Glutamatergic neuron (in vitro differentiated cells): Measurements from ENCODE around the gene KCNIP1. TPM values are rescaled to one million over a fixed set of nuclear protein-coding genes. Genes with fewer than 3 reads are reported as not detected.

Source experiments
- DNase-seq: peaks from one replicate; pipeline ENCODE4 v3.0.0; 2022
- H3K27ac Mint-ChIP-seq: one replicate; pipeline ENCODE4 v1.8.0; 2020; ENCODE audit warnings: mild to moderate bottlenecking, mixed read lengths, inconsistent platforms; ENCODE audit not compliant: unreplicated experiment
- H3K27me3 Mint-ChIP-seq: one replicate; pipeline ENCODE4 v1.8.0; 2020; ENCODE audit warnings: mild to moderate bottlenecking, moderate library complexity, mixed read lengths, inconsistent platforms; ENCODE audit not compliant: unreplicated experiment
- H3K36me3 Mint-ChIP-seq: one replicate; pipeline ENCODE4 v1.8.0; 2020; ENCODE audit warnings: mild to moderate bottlenecking, mixed read lengths, inconsistent platforms; ENCODE audit not compliant: unreplicated experiment
- H3K4me1 Mint-ChIP-seq: one replicate; pipeline ENCODE4 v1.8.0; 2020; ENCODE audit warnings: mild to moderate bottlenecking, low read depth, mixed read lengths, inconsistent platforms; ENCODE audit not compliant: unreplicated experiment
- H3K4me3 Mint-ChIP-seq: one replicate; pipeline ENCODE4 v1.8.0; 2020; ENCODE audit warnings: mild to moderate bottlenecking, mixed read lengths, inconsistent platforms; ENCODE audit not compliant: unreplicated experiment
- H3K9me3 Mint-ChIP-seq: one replicate; pipeline ENCODE4 v1.8.0; 2020; ENCODE audit warnings: mild to moderate bottlenecking, moderate library complexity, mixed read lengths, inconsistent platforms; ENCODE audit not compliant: unreplicated experiment
- CTCF ChIP-seq: fragments of 200-600 bp; sonication (generic); IDR thresholded peaks from one replicate; pipeline ENCODE4 v1.5.0; 2021; ENCODE audit not compliant: partially characterized antibody, unreplicated experiment
- total RNA-seq: library from RNA; stranded (reverse); fragmentation: NEBNext Ultra II Directional; extraction: Animal tissue kit (Norgen Biotek cat#: 25700); gene quantifications from one replicate; pipeline ENCODE4 v1.2.1, GENCODE V29; 2021; ENCODE audit not compliant: unreplicated experiment

KCNIP1 gene
- total RNA-seq, 1 donor from 2014 or later, result 0.47 TPM

DNA sequence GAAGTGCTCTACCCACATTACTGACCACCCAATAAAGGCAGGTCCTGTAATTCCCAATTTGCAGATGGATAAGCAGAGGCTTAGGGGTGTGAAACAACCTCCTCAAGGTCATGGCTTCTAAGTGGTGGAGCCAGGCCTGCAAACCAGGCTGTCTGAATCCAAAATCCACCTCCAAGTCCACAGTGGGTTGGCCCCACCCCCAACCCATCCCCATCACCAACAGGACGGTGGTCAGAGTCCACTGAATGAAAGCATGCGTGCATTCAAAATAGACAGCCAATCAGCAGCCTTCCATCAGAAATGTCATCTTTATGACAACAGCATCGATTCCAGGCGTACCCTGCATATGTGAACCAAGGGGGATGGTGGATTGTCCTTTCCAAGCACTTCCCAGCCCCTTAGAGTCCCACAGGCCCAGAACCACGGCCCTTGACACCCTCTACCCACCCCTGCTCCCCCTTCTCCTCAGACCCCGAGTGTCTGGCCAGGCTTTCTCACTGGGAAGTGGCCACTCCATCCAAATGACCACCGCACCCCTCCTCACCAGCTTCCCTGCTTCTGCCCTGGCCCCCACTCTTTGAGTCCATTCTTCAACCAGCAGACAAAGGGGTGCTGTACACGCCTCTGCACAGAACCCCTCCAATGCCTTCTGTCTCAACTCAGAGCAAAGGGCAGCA, 133.1 kb downstream of the KCNIP1 start:
- peaks cover 14% of the 10 kb centered on the region for H3K4me1 Mint-ChIP-seq
- H3K9me3 Mint-ChIP-seq, result peaks cover 4% of the 10 kb centered on the region
- TF ChIP-seq CTCF, result no peak
- H3K27ac Mint-ChIP-seq, result no peak overlapping the region
- DNase-seq, result no peak
- peaks cover 8% of the 10 kb centered on the region for H3K27me3 Mint-ChIP-seq
- no peak overlapping the region for H3K4me3 Mint-ChIP-seq
- H3K36me3 Mint-ChIP-seq, result no peaks in the 10 kb centered on the region

- Mint-ChIP-seq H3K4me1 (peaks cover 14% of the 10 kb centered on the region), H3K36me3 (no peaks in the 10 kb centered on the region), H3K9me3 (peaks cover 4% of the 10 kb centered on the region), H3K27ac (no peak overlapping the region), H3K27me3 (peaks cover 10% of the 10 kb centered on the region), H3K4me3 (no peak overlapping the region)
- no peak for TF ChIP-seq CTCF
- DNase-seq, result no peak
Observed at GRCh38 chr5:170638051-170638450, 134.2 kb downstream of the KCNIP1 start.

GRCh38 chr5:170638454-170639220, 134.8 kb downstream of the KCNIP1 start:
- peaks cover 10% of the 10 kb centered on the region for H3K4me1 Mint-ChIP-seq
- no peak overlapping the region for H3K27ac Mint-ChIP-seq
- DNase-seq, result peak; percentile 93
- H3K9me3 Mint-ChIP-seq, result no peaks in the 10 kb centered on the region
- peak; percentile 99 for TF ChIP-seq CTCF
- H3K4me3 Mint-ChIP-seq, result no peak overlapping the region
- H3K36me3 Mint-ChIP-seq, result no peaks in the 10 kb centered on the region
- peaks cover 7% of the 10 kb centered on the region for H3K27me3 Mint-ChIP-seq

GRCh38 chr5:170639221-170639925, 135.6 kb downstream of the KCNIP1 start:
- DNase-seq, result no peak
- no peaks in the 10 kb centered on the region for H3K9me3 Mint-ChIP-seq
- H3K4me1 Mint-ChIP-seq, result peaks cover 5% of the 10 kb centered on the region
- peaks cover 7% of the 10 kb centered on the region for H3K27me3 Mint-ChIP-seq
- H3K36me3 Mint-ChIP-seq, result no peaks in the 10 kb centered on the region
- no peak overlapping the region for H3K4me3 Mint-ChIP-seq
- TF ChIP-seq CTCF, result no peak
- no peak overlapping the region for H3K27ac Mint-ChIP-seq
